Gastrocnemius medialis (tissue), 4 donors: ENCODE results near the gene SHKBP1. TPM values are rescaled to one million over a fixed set of nuclear protein-coding genes. Genes with fewer than 3 reads are reported as not detected.

Source experiments
- ATAC-seq, 2 donors: fragments of 150-250 bp; one replicate each; pipeline ENCODE4 v1.9.1; 2016
- DNase-seq, 2 donors: peaks; one replicate each; pipeline ENCODE4 v3.0.0-alpha.2; 2019
- H3K27ac ChIP-seq, 4 donors: fragments of 200-600 bp; sonication (generic); 1 replicate in 1 of 4; 2 replicates in 3 of 4; pipeline ENCODE4 v1.5.1; 2016 to 2018; ENCODE audit warnings: mild to moderate bottlenecking in 2 of 4, moderate library complexity in 1 of 4
- H3K27me3 ChIP-seq, 3 donors: fragments of 200-600 bp; sonication (generic) in 2 of 3; 1 replicate in 1 of 3; 2 replicates in 2 of 3; pipeline versions ENCODE4 v1.5.1 to v1.6.0; 2016 to 2019; ENCODE audit warnings: mild to moderate bottlenecking in 1 of 3, moderate library complexity in 1 of 3
- H3K36me3 ChIP-seq, 2 donors: fragments of 200-600 bp; sonication (generic) in 1 of 2; one replicate each; pipeline ENCODE4 v1.5.1; 2017 to 2018
- H3K4me1 ChIP-seq, 2 donors: fragments of 200-600 bp; sonication (generic) in 1 of 2; one replicate each; pipeline ENCODE4 v1.5.1; 2016 to 2017; ENCODE audit warnings: mild to moderate bottlenecking in 2 of 2
- H3K4me3 ChIP-seq, 4 donors: fragments of 200-600 bp; sonication (generic) in 3 of 4; 1 replicate in 1 of 4; 2 replicates in 3 of 4; pipeline ENCODE4 v1.5.1; 2016 to 2019; ENCODE audit warnings: mild to moderate bottlenecking in 2 of 4
- H3K9me3 ChIP-seq, 3 donors: fragments of 200-600 bp; sonication (generic) in 2 of 3; 1 replicate in 1 of 3; 2 replicates in 2 of 3; pipeline ENCODE4 v1.5.1; 2016 to 2019
- POLR2A ChIP-seq, 2 donors: fragments of 450-650 bp; IDR thresholded peaks; one replicate each; pipeline ENCODE4 v1.6.1; 2017; ENCODE audit warnings: antibody characterized with exemption in 2 of 2, mild to moderate bottlenecking in 2 of 2, moderate library complexity in 2 of 2
- in situ Hi-C, 4 donors: fragments of 200-750 bp; cut with MboI; loops; one replicate each; pipeline versions ENCODE4 v1.15.0 to v1.8.0; 2017; ENCODE audit warnings: low sequenced_read_pairs in 4 of 4
- intact Hi-C: fragments of 100-400 bp; cut with DNase I; formaldehyde crosslinking; loops from one replicate; pipeline ENCODE4 v1.15.1; 2023; ENCODE audit warnings: low total_unique reads
- total RNA-seq, 4 donors: library from RNA; depleted of rRNA; stranded (reverse); fragments of >200 nt; gene quantifications; one replicate each; pipeline versions ENCODE4 v1.1.0 to v1.2.3, GENCODE V29; 2016
- TF ChIP-seq, protein P1 (sequence below), 5 experiments: fragments of 450-650 bp in 3 of 5; fragments of 200-600 bp in 2 of 5; sonication (generic) in 2 of 5; IDR thresholded peaks in 4 of 5; conservative IDR thresholded peaks in 1 of 5; 1 replicate in 4 of 5; 2 replicates in 1 of 5; pipeline ENCODE4 v1.5.1; 2016 to 2019; ENCODE audit warnings: antibody characterized with exemption in 5 of 5, mild to moderate bottlenecking in 3 of 5, moderate library complexity in 3 of 5

Gene SHKBP1
- total RNA-seq, 4 donors from 2014 or later = 11.1 to 24.5 (median 23.6) TPM

- Histone ChIP-seq H3K27ac (peak overlapping the region in 1 of 4 donors; percentile 67), H3K36me3 (no peaks in the 10 kb centered on the region), H3K27me3 (peaks cover 12 to 13% (median 12%) of the 10 kb centered on the region in 3 donors), H3K9me3 (no peaks in the 10 kb centered on the region), H3K4me1 (peaks cover 11% of the 10 kb centered on the region in 2 donors), H3K4me3 (no peak overlapping the region)
- intact Hi-C loops = loop anchor here (2.0 kb wide), 1 partner anchor 31 kb away; no protein-coding TSS in a partner anchor
- TF ChIP-seq, protein P1, sequence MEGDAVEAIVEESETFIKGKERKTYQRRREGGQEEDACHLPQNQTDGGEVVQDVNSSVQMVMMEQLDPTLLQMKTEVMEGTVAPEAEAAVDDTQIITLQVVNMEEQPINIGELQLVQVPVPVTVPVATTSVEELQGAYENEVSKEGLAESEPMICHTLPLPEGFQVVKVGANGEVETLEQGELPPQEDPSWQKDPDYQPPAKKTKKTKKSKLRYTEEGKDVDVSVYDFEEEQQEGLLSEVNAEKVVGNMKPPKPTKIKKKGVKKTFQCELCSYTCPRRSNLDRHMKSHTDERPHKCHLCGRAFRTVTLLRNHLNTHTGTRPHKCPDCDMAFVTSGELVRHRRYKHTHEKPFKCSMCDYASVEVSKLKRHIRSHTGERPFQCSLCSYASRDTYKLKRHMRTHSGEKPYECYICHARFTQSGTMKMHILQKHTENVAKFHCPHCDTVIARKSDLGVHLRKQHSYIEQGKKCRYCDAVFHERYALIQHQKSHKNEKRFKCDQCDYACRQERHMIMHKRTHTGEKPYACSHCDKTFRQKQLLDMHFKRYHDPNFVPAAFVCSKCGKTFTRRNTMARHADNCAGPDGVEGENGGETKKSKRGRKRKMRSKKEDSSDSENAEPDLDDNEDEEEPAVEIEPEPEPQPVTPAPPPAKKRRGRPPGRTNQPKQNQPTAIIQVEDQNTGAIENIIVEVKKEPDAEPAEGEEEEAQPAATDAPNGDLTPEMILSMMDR (IDR thresholded peaks at IDR 0.05 in 4 of 5, conservative IDR thresholded peaks at IDR 0.05 in 1 of 5) = no peak
- TF ChIP-seq POLR2A (IDR thresholded peaks at IDR 0.05) = no peak
- DNase-seq (no peak), ATAC-seq (no peak)
- in situ Hi-C loops = no loop called here
Observed at GRCh38 chr19:40571831-40572495, 4.7 kb upstream of the SHKBP1 start.

GRCh38 chr19:40575326-40575725, 1.3 kb upstream of the SHKBP1 start:
- peaks cover 4 to 13% of the 10 kb centered on the region in 2 donors for H3K4me1 ChIP-seq
- no peak overlapping the region for H3K4me3 ChIP-seq
- TF ChIP-seq POLR2A (IDR thresholded peaks at IDR 0.05) = no peak
- TF ChIP-seq, protein P1 (IDR thresholded peaks at IDR 0.05 in 4 of 5, conservative IDR thresholded peaks at IDR 0.05 in 1 of 5) = no peak
- H3K27me3 ChIP-seq = no peaks in the 10 kb centered on the region
- H3K36me3 ChIP-seq = peaks cover 0 to 3% of the 10 kb centered on the region in 2 donors
- H3K9me3 ChIP-seq = no peaks in the 10 kb centered on the region
- no peak for ATAC-seq
- intact Hi-C loops = no loop called here
- DNase-seq = no peak
- in situ Hi-C loops = no loop called here
- H3K27ac ChIP-seq = no peak overlapping the region

DNA sequence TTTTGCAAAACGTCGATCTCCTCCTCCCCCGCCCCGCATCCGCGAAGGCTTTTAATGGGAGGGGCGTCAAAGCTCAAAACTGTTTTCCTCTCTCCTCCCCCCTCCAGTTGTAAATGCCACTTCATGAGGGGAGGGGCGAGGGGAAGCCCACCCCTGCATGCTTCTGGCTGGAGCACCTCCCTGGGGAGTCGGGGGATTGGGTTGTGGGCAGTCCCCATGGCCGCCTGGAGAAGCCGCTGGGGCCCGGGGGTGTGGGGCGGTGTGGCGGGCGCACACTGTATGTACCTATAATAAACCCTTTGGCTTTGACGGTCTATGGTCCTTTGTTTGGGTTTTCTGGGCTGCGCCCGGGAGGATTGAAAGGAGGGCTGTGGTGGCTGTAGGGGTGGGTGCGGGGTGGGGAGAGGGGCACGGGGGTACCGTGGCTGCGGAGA, 505 bp upstream of the SHKBP1 start:
- DNase-seq (no peak), ATAC-seq (no peak)
- peaks cover 4 to 13% of the 10 kb centered on the region in 2 donors for H3K4me1 ChIP-seq
- intact Hi-C loops = no loop called here
- peak overlapping the region in 3 of 4 donors; percentile 67 to 88 (median 82) for H3K27ac ChIP-seq
- peaks cover 0 to 10% of the 10 kb centered on the region in 2 donors for H3K36me3 ChIP-seq
- in situ Hi-C loops = no loop called here
- peak overlapping the region; percentile 62 to 96 (median 88) for H3K4me3 ChIP-seq
- H3K27me3 ChIP-seq = no peaks in the 10 kb centered on the region
- H3K9me3 ChIP-seq = no peaks in the 10 kb centered on the region
- TF ChIP-seq, protein P1 (IDR thresholded peaks at IDR 0.05 in 4 of 5, conservative IDR thresholded peaks at IDR 0.05 in 1 of 5) = no peak
- TF ChIP-seq POLR2A (IDR thresholded peaks at IDR 0.05) = no peak

DNA sequence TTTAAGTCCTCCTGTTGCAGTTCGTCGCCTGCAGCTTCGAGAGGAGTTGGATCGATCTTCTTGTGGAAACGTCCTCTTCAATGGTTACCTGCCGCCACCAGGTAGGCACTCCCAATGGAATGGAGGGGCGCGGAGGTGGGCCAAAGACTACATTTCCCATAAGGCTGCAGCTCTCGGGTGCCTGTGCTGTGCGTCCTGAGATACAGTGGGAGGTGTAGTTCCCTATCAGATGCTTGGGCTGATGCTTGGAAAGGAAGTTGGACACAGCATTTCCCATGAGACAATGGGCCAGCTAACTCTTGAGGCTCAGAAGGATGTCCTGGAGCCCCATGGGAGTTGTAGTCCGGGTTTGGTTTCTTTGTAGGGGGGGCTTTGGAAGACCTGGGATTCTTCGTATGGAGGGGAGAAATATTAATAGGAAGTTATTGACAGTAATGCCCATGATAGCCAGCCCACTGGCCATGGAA, 1.8 kb downstream of the SHKBP1 start:
- ATAC-seq = no peak
- intact Hi-C loops = no loop called here
- TF ChIP-seq, protein P1 (IDR thresholded peaks at IDR 0.05 in 4 of 5, conservative IDR thresholded peaks at IDR 0.05 in 1 of 5) = no peak
- TF ChIP-seq POLR2A (IDR thresholded peaks at IDR 0.05) = no peak
- Histone ChIP-seq H3K4me3 (no peak overlapping the region), H3K4me1 (peaks cover 4 to 13% of the 10 kb centered on the region in 2 donors), H3K27me3 (no peaks in the 10 kb centered on the region), H3K36me3 (peaks cover 0 to 17% of the 10 kb centered on the region in 2 donors), H3K27ac (no peak overlapping the region), H3K9me3 (no peaks in the 10 kb centered on the region)
- in situ Hi-C loops = no loop called here
- no peak for DNase-seq
